CMK (cell line): ENCODE results near the gene ADAMTS2.

Source experiments
- DNase-seq: peaks from one replicate; pipeline ENCODE4 v3.0.0-alpha.2; 2010; ENCODE audit warnings: low read depth

The ADAMTS2 gene

DNA sequence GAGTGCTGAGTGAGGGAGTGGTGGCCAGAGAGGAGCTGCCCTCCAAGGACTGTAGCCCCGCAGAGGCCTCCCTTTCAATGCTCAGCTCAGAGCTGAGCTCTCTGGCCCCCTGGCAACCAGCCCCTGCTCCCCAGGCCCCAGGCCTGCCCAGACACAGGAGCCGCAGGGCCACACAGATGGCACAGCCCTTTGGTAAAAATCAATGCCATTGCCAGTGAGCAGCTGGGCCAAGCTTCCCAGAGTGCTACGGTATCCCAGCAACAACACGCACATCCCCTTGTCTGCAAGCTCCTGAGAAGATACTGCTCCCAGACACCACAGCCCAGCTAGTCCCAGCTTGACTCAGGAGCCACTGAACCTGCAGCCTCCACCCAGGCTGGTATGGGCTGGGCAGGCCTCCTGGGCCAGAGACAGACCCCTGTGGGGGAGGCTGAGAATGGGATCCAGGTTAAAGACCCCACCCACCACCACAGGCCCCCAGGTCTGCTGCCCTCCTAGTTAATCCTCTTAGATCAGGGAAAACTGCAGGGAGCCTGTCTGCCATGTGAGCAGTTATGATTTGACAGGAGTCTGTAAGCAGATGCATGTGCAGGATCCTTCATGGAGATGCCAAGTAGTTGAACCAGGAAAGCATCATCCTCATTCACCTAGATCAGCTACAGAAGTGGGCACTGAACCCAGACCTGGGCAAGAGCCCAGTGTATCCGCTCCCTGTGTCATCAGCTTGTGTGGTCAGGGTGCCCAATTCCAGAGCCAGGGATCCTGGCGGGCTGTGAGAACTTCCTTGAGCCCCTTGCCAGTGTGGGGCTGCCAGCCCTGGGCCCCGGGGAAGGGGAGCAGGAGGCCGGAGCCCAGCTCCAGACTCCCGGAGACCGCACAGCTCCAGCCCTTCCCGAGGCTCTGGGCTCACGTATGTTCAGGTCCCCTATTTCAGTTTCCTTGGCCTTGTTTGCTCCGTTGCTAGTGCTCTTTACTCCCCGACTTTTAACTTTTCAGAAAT is 26.7 kb upstream of the ADAMTS2 start:
- no peak for DNase-seq

GRCh38 chr5:179371121-179371510 is 25.9 kb upstream of the ADAMTS2 start:
- DNase-seq, result no peak

DNA sequence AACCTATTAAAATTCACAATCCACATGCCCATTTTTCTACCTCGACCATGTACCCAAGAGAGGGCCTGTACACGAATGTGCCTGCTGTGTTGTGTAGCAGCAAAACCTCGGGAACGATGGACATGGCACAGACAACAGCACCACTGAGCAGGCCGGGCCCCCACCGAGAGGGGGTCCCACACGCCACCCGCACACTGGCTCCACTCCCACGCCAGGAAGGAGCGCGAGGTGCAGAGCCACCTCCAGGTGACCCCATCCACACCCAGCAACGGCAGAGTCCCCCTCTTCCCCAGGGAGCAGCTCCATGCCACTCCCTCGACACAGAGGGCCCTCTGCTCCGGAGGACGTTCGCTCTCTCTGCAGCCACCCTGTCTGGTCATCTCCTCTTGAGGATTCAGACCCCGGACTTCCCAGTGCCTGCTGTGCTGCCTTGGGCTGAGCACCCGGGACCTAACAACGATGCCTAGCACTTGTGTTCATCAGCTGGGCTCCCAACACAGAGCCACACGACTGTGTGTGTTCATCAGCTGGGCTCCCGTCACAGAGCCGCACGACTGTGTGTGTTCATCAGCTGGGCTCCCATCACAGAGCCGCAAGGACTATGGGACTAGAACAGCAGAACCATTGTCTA is 25.3 kb upstream of the ADAMTS2 start:
- DNase-seq, result no peak

DNA sequence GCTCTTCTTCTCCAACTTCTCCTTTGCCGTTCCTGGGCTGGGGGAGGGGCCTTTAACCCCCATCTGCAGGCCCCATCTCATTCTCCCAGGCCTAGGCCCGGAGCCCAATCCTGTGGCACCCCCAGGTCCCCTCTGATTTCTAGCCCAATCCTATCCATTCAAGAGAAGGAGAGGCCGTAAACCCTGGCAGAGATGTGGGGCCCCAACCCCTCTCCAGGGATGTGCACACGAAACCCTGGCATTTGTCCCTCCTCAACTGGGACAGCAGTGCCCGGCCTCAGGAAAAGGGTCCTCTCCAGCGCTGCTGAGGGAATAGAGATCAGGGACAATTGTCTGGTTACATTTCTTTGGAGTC is 24.2 kb upstream of the ADAMTS2 start:
- DNase-seq, result no peak

GRCh38 chr5:179368806-179369529 is 23.7 kb upstream of the ADAMTS2 start:
- DNase-seq, result no peak

GRCh38 chr5:179368126-179368805 is 23.0 kb upstream of the ADAMTS2 start:
- no peak for DNase-seq

- no peak for DNase-seq
Measured at GRCh38 chr5:179367491-179367890, 22.2 kb upstream of the ADAMTS2 start.

DNA sequence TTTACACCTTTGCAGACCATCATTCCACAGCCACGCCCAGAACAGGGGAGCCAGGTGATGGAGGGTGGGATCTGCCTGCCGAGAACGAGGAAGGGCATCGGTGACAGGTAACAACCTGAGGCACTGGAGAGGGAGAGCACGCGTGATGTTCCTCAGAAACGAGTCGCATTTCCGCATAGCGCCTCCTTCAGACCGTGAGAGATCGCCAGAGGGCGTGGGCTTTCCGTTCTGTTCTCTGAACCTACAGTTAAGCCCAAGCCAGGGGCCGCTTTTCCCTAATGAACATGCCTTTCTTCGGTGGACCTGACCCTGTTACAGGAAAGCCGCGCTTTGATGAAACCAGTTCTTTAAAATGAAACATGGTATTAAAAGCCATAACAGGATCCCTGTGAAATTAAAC is 17.1 kb upstream of the ADAMTS2 start:
- no peak for DNase-seq

DNA sequence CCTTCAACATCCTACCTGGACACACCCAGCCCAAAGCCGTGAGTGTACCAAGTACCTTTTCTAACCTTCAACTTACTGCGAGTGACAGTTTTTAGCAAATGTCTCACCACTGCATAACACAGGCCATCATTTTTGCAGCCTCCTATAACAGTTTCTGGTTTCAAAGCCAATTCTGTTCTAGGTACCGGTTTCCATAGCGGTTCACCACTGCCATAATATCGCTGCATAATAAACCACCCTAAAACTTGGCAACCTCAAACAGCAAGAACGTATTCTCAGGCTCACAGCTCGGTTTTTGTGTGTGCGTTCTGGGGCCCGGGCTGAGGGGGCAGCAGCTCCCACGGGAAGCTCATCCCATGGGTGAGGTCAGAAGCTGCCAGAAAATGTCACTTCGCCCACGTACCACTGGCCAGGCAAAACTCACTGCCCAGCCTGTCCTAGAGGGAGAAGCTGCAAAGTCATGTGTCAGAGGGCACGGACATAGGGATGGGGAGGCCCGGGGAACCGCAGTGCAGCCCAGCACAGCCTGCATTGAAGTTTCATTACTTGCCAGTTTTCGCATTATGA is 15.9 kb upstream of the ADAMTS2 start:
- no peak for DNase-seq

DNA sequence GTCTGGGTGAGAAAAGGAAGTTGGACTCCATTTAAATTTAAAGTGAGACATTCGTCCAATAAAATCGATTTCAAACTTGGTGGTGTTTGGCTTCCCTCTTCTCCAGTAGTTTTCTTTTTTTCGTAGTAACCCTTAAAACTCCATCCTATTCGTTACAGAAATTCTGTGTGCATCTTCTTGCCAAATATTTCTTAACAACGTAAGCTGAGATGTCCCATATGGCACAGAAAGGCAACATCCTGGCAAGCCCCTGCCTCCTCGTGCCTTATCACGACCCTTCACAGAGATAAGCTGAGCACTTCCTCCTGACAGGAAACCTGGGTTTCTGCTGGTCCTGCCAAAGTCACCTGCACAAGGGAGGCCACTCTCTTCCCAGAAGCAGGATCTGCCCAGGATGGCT is 11.8 kb upstream of the ADAMTS2 start:
- DNase-seq, result no peak

GRCh38 chr5:179355976-179356974 is 11.0 kb upstream of the ADAMTS2 start:
- DNase-seq, result no peak

DNA sequence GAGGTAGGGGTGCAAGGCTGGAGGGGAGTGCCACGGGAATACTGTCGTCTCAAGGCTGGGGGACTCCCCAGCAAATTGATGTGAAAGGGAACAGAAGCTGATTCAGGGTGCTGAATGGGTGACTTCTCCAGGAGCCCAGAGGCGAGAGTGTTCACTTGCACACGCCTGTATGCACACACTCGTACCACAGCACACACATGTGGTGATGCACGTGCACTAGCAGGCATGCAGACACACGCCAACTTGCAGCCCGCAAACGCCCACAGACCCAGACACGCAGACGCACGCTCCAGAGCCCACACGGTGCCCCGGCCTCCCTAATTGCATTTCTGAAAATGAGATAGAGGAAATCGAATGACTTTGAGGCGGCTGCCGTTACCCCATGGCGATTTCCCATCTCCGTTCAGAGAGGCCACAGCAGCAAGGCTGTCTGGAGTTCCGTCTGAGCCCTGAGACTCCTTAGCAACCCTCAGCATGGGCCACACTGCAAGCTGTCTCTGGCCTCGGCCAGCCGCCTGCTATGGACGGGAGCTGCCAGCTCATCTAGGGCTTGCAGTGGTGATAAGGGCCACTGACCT is 9.1 kb upstream of the ADAMTS2 start:
- no peak for DNase-seq

GRCh38 chr5:179348843-179349242 is 3.6 kb upstream of the ADAMTS2 start:
- DNase-seq, result no peak

DNA sequence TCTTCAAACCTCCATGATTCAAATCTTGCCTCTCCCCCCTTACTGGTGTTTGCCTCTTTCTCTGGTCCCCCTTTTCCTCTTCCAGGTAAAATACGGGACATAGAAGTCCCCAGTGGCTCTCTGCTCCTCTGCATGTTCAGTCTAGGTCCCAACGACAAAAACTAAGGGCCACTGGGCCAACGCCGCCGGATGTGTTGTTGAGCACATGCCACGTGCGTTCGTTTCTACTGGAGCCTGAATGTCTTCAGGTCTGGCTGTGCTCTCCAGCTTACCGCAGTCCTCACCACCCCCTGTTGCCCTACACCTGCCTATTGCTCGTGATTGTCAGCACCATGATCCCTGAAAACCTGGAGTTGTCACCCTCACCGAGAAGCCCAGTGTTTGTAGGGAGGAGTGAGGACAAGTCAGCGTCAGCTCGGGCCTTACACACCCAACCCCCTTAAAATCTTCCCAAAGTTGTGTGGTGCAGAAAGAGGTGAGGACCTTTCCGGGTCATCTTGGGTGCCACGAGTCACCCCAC is 2.8 kb upstream of the ADAMTS2 start:
- DNase-seq, result no peak

GRCh38 chr5:179347581-179347980 is 2.3 kb upstream of the ADAMTS2 start:
- no peak for DNase-seq

- DNase-seq, result no peak
Measured at GRCh38 chr5:179346875-179347274, 1.6 kb upstream of the ADAMTS2 start.

GRCh38 chr5:179346401-179346800 is 1.1 kb upstream of the ADAMTS2 start:
- no peak for DNase-seq

- no peak for DNase-seq
Measured at GRCh38 chr5:179345183-179345432, 153 bp downstream of the ADAMTS2 start.

- DNase-seq, result no peak
Measured at GRCh38 chr5:179344431-179345182, 654 bp downstream of the ADAMTS2 start.
